ENCODE data around the gene FLT1.

- TF ChIP-seq FOSL2 (CRISPR knock-in tag; IDR thresholded peaks at IDR 0.05), result no peak
- no peak for TF ChIP-seq ZBTB1 (CRISPR knock-in tag; IDR thresholded peaks at IDR 0.05; ENCODE audit: borderline replicate concordance)
- TF ChIP-seq ZNF790 (CRISPR knock-in tag; IDR thresholded peaks at IDR 0.05; ENCODE audit: borderline replicate concordance), result no peak
- no peak for TF ChIP-seq CTCF (CRISPR knock-in tag; IDR thresholded peaks at IDR 0.05)
- no peak for TF ChIP-seq AGO2 (optimal IDR thresholded peaks at IDR 0.05; ENCODE audit: low read depth, low read length)
- TF ChIP-seq E2F5 (CRISPR knock-in tag; conservative IDR thresholded peaks at IDR 0.05), result no peak
- no peak for TF ChIP-seq ZMYM3 (CRISPR knock-in tag; IDR thresholded peaks at IDR 0.05)
- no peak for TF ChIP-seq RBM22 (optimal IDR thresholded peaks at IDR 0.05; ENCODE audit: low read length)
- TF ChIP-seq HMG20A (CRISPR knock-in tag; IDR thresholded peaks at IDR 0.05; ENCODE audit: borderline replicate concordance), result no peak
- no peak for TF ChIP-seq ZBTB7A (CRISPR knock-in tag; IDR thresholded peaks at IDR 0.05)
These were observed 86.1 kb downstream of the FLT1 start for GRCh38 chr13:28408863-28409262.
